ENCODE results near the gene PDZD8. TPM values are rescaled to one million over a fixed set of nuclear protein-coding genes. Genes with fewer than 3 reads are reported as not detected.
"Not testable (repeated sequence)": the region's sequence is repeated elsewhere in the genome, so short reads cannot be mapped to it uniquely, and the experiment has no call there.

The PDZD8 gene
- total RNA-seq, 1 experiment from 2014 or later: 11.9 TPM

- DNase-seq (ENCODE audit: low read depth): no peak
These were observed 24.3 kb downstream of the PDZD8 start for GRCh38 chr10:117350909-117351308.

DNA sequence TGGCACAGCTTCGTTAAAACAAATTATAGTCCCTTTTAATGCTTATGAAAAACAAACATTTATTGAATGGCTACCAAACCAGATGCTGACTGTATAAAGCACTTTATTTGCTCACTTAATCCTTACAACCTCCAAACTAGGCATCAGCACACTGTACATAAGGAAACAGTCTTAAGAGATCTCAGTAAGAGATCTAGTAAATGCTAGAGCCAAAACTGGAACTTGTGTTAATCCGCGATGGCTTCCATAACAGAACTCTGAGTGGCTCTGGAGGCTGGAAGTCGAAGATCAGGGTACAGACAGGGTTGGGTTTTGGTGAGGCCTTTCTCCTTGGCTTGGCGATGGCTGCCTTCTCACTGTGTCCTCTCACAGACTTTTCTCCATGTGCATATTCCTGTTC is 27.0 kb downstream of the PDZD8 start:
- DNase-seq (ENCODE audit: low read depth): no peak

- DNase-seq (ENCODE audit: low read depth): no peak
These were observed 28.7 kb downstream of the PDZD8 start for GRCh38 chr10:117346574-117346973.

DNA sequence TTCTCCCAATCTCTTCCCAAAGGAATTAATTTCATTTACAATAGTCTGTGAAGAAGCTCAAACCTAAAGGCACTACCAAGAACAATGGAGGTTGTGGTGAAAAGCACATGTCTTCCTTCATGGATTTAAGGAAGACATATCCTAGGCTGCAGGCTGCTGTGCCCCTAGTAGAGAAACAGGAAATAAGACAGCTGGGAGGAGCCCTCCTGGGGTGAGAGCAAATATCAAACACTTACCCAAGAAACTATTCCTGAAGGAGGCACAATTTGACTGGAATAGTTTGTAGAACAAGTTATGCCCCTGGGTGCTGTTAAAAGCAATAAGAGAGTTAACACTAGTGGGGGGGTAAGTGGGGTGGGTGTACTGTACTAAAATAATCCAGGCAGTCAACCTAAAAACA is 30.1 kb downstream of the PDZD8 start:
- no peak for DNase-seq (ENCODE audit: low read depth)

GRCh38 chr10:117342641-117343040 is 32.6 kb downstream of the PDZD8 start:
- peak; percentile 87 for DNase-seq (ENCODE audit: low read depth)

GRCh38 chr10:117341061-117341460 is 34.2 kb downstream of the PDZD8 start:
- no peak for DNase-seq (ENCODE audit: low read depth)

GRCh38 chr10:117339979-117340378 is 35.3 kb downstream of the PDZD8 start:
- no peak for DNase-seq (ENCODE audit: low read depth)

- no peak for DNase-seq (ENCODE audit: low read depth)
These were observed 35.7 kb downstream of the PDZD8 start for GRCh38 chr10:117339578-117339977.

DNA sequence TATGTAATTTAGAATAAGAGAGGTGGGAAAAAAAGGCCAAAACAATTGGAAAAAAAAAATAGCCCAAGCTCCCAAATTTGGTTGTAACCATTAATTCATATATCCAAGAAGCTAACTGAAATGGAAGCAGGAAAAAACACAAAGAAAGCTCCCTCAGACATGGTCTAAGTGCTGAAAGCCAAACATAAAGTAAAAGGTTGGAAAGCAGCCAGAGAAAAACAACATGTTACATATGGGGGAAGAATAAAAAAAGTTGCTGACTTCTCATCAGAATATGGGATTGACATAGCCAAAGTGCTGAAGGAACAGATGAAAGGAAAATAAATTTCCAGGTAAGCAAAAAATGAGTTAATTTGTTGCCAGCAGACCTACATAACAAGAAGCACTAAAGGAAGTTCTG is 40.3 kb downstream of the PDZD8 start:
- DNase-seq (ENCODE audit: low read depth): no peak

- no peak for DNase-seq (ENCODE audit: low read depth)
These were observed 41.2 kb downstream of the PDZD8 start for GRCh38 chr10:117334066-117334465.

- no peak for DNase-seq (ENCODE audit: low read depth)
These were observed 48.0 kb downstream of the PDZD8 start for GRCh38 chr10:117327262-117327661.

DNA sequence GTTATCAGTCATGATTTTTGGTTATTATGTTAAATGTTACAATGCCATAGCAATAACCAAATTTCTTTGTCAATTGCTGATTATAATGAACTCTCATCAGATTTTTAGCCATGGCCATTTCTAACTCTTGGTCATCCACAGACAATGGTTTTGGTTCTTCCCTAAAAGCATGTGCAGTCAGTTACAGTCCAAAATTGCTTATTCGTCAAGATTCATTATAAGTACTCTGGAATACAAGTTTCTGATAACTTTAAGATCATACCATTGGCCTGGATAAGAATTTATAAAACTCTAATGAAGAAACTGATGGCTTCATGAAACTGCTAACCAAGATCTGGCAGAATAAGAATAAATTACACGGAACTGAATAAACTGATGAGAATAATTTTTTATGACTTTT is 50.9 kb downstream of the PDZD8 start:
- no peak for DNase-seq (ENCODE audit: low read depth)

DNA sequence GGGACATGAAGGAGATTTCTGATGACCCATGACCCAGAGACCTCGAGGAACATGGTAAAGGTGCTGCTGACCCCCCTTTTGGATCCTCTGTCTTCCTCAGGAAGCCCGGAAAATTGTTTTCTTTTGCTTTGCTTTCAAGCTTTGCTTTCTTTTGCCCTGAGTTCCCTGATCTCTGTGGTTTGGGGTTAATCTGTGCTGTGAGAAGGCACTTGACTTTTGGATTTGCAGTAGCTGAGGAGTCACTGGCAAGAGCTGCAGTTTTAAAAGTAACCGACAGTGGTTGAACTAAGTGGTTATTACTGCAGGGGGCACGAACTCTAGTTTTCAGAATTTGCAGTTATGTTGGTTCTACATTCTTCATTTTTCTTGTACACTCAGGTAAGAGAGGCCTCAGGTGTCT is 53.0 kb downstream of the PDZD8 start:
- DNase-seq (ENCODE audit: low read depth): no peak

GRCh38 chr10:117320050-117320665 is 55.1 kb downstream of the PDZD8 start:
- DNase-seq (ENCODE audit: low read depth): peak; percentile 14

DNA sequence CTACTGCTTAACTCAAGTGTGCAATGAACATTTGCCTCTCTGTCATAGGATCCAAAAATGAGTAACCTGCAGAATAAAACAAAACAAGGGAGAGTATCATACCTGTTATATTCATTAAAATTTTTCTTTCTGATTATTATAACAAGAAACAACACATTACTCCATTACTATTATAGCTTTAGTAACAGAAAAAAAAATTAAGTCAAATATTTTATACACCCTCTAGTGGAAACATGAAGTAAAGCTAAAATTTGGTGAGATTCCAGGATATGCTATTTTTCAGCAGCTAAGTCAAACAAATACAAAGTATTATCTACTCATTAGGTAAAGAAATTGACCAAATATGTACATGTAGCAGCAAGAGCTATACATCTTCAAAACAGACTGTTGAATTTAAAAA is 56.3 kb downstream of the PDZD8 start:
- no peak for DNase-seq (ENCODE audit: low read depth)

GRCh38 chr10:117316701-117317100 is 58.5 kb downstream of the PDZD8 start:
- DNase-seq (ENCODE audit: low read depth): no peak

- no peak for DNase-seq (ENCODE audit: low read depth)
These were observed 61.6 kb downstream of the PDZD8 start for GRCh38 chr10:117313641-117314040.

GRCh38 chr10:117312430-117312829 is 62.8 kb downstream of the PDZD8 start:
- no peak for DNase-seq (ENCODE audit: low read depth)

DNA sequence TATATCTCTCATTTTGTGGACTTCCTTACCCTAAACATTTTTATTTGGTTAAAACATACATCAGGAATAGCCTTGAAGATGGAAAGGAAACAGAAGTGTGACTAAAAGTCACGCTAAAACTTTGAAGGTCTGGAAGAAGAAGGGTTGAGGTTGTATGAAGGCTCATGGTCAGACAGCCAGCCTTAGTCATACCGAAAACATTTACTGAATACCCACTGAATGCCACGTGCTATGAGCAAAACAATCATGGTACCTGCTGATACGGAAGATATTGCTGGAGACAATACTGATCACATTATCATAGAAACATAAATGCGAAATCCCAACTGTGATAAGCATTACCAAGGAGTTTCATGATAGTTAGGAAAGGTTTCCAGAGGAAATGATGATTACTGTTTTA is 64.0 kb downstream of the PDZD8 start:
- DNase-seq (ENCODE audit: low read depth): peak; percentile 18

DNA sequence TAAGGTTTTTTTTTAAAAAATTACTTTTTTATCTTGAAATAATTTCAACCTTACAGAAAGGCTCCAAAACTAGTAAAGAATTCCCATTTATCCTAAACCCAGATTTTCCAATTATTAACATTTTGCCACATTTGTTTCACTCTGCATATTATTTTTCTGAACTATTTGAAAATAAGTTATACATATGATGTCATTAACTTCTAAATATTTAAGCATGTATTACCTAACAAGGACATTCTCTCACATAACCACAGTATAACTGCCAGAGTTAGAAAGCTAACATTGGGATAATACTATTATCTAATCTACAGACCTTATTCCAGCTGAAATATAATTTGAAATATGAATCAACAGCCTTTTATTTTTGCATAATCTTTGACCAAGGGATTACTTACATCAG is 68.6 kb downstream of the PDZD8 start:
- no peak for DNase-seq (ENCODE audit: low read depth)

DNA sequence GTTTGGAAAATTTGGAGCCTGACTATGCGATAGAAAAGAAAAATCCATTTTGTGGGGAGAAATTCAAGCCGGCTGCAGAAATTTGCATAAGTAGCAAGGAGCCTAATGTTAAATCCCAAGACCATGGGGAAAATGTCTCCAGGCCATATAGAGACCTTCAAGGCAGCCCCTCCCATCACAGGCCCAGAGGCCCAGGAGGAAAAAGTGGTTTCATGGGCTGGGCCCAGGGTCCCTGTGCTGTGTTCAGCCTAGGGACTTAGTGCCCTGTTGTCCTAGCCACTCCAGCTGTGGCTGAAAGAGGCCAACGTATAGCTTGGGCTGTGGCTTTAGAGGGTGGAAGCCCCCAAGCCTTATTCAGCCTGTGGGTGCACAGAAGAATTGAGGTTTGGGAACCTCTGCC is 71.8 kb downstream of the PDZD8 start:
- DNase-seq (ENCODE audit: low read depth): not testable (repeated sequence)

DNA sequence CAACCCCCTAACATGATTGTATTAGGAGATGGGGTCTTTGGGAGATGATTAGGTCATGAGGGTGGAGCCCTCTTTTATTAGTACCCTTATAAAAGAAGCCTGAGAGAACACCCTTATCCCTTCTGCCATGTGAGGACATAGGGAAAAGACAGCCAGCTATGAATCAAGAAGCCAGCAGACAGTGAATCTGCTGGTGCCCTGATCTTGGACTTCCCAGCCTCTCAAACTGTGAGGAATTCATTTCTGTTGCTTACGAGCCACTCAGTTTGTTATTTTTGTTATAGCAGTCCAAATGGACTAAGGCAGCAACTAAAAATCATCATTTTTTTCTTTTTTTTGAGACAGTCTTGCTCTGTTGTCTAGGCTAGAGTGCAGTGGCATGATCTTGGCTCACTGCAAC is 74.6 kb downstream of the PDZD8 start:
- DNase-seq (ENCODE audit: low read depth): no peak

DNA sequence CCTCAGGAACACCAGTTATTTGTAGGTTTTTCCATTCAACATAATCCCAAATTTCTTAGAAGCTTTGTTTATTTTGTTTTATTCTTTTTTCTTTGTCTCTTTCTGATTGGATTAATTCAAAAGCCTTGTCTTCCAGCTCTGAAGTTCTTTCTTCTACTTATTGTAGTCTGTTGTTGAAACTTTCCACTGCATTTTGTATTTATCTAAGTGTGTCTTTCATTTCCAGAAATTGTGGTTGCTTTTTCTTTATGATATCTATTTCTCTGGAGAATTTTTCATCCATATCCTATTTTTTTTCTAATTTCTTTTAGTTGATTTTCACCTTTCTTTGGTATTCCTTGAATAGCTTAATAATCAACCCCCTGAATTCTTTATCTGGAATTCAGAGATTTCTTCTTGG is 75.8 kb downstream of the PDZD8 start:
- DNase-seq (ENCODE audit: low read depth): no peak

- DNase-seq (ENCODE audit: low read depth): no peak
These were observed 77.0 kb downstream of the PDZD8 start for GRCh38 chr10:117298219-117298618.

All from RPMI7951 (cell line).